DMS 273 (cell line): ENCODE data around the gene HIRA.
A peak's percentile ranks its signal among the peaks of the same experiment; 100 is the strongest.
"Not testable (repeated sequence)": the region's sequence is repeated elsewhere in the genome, so short reads cannot be mapped to it uniquely, and the experiment has no call there.

ENCODE experiments used
- DNase-seq: peaks from one replicate; lab custom pipeline; 2025; ENCODE audit not compliant: unreplicated experiment; lab: John Stamatoyannopoulos, UW

The HIRA gene

DNA sequence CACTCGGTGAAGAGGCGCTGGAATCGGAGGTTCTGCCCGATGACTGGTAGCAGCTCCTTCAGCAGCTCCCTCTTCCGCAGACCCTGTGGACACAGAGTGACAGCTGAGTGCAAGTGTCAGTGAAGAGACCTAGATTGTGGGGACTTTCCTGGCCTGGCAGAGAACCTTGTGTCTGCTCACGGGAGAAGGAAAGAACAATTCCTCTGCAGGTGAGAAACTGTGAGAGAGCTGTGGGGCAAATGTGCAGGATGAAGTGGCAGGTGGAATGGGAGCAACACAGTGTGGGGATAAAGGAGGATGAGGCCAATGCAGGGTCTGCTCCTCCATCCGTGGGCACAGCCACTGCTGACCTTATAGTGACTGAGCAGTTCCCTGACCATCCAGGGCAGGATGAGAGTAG, 100.1 kb downstream of the HIRA start:
- no peak for DNase-seq

DNA sequence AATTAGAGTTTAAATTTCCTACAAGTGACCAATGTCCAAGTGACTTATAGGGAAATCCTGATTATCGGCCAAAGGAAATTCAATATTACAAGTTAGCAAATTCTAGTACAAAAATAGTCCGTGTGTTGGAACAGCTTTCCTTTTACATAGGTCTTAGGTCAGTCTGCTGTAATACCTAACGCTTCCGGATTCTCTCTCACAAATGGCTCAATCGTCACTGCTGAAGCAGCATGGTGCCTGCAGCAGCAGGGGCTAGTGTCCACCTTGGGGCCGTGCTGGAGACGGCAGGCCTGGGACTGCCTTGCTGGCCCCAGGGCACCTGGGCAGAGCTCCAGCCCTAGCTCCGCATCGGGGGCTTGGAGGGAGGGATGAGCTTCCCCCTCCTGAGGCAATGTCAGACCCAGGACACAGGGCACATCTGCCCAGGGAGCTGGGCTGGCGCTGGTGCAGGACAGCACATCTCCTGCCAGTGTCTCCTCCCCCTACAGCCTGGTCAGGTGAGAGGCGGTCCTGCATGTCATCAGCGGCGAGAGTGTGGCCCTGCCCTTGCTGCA, 100.6 kb downstream of the HIRA start:
- no peak for DNase-seq

DNA sequence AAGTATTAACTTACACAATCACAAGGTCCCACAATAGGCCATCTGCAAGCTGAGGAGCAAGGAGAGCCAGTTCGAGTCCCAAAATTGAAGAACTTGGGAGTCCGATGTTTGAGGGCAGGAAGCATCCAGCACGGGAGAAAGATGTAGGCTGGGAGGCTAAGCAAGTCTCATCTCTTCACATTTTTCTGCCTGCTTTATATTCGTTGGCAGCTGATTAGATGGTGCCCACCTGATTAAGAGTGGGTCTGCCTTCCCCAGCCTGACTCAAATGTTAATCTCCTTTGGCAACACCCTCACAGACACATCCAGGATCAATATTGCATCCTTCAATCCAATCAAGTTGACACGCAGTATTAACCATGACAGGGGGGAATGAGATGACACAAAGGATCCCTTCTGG, 101.3 kb downstream of the HIRA start:
- not testable (repeated sequence) for DNase-seq

DNA sequence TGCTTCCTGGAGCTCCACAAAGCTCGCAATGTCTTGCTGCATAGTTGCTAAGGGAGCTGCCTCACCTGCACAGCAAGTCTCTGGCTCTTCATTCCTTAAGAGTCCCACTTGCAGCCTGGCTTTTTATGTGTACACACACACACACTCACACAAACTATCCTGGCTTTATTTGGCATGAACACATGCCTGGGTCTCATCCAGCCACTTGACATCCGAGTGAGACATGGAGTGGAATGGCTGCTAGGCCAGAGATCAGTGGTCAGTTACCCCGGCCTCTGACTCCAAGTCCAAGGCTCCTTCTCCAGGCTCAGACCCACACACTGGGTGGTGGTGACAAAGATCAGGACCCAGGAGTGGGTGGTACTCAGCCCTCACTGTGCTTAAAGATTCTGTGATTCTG, 102.1 kb downstream of the HIRA start:
- DNase-seq, result no peak

DNA sequence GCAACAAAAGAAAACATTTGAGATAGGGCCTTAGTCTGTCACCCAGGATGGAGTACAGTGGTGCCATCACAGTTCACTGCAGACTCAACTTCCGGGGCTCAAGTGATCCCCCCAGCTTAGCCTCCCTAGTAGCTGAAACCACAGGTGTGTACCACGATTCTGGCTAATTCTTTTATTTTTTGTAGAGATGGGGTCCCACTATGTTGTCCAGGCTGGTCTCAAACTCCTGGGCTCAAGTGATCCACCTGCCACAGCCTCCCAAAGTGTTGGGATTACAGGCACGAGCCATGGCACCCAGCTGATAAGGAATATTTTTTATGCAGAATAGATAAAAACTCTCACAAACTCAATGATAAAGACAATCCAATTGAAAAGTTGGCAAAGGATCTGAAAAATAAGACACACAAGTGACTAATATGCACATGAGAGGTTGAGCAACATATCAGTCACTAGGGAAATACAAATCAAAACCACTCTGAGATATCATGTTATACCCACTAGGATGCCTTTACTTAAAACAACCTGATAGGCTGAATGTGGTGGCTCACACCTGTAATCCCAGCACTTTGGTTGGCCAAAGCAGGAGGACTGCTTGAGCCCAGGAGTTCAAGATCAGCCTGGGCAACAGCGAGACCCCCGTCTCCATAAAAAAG, 106.1 kb downstream of the HIRA start:
- DNase-seq, result no peak

DNA sequence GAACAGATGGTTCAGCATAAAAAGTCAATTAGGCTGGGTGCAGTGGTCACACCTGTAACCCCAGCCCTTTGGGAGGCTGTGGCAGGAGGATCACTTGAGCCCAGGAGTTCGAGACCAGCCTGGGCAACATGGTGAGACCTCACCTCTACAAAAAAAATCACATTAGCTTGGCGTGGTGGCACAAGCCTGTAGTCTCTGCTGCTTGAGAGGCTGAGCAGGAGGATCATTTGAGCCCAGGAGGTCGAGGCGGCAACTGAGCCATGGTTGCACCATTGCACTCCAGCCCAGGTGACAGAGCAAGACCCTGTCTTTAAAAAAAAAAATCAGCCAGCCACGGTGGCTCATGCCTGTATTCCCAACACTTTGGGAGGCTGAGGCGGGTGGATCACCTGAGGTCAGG, 108.1 kb downstream of the HIRA start:
- DNase-seq, result not testable (repeated sequence)

DNA sequence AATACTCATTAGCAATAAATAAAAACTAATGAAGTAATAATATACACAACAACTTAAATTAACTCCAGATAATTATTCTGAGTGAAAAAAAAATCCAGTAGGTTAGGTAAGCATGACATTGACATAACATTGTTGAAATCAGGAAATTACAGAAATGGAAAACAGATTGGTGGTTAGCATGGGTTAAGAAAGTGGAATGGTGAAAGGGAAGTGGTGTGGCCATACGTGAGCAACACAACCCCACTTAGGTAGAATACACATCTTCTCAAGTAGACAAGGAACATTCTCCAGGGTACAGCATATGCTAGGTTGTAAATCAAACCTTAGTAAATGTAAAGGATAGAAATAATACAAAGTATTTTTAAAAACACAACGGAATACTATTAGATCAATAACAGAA, 109.8 kb downstream of the HIRA start:
- no peak for DNase-seq

DNA sequence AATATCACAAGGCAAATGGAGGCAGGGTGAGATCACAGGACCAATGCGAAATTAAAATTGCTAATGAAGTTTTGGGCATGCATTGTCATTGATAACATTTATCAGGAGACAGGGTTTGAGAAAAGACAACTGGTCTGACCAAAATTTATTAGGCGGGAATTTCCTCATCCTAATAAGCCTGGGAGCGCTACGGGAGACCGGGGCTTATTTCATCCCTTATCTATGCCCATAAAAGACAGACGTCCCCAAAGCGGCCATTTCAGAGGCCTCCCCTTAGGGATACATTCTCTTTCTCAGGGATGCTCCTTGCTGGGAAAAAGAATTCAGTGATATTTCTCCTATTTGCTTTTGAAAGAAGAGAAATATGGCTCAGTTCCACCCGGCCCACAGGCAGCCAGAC, 111.4 kb downstream of the HIRA start:
- DNase-seq, result not testable (repeated sequence)

DNA sequence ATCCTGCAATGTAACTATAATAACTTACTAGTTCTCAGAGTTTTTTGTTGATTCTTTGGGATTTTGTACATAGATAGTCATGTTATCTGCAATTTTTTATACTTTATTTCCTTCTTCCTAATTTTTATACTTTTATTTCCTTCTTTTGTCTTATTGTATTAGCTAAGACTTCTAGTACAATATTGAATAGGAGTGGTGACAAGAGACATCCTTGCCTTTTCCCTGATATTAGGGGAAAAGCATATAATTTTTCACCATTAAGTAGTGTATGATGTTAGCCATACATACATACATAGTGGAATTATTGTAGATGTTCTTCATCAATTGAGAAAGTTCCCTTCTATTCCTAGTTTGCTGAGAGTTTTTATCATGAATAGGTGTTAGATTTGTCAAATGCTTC, 112.3 kb downstream of the HIRA start:
- no peak for DNase-seq

DNA sequence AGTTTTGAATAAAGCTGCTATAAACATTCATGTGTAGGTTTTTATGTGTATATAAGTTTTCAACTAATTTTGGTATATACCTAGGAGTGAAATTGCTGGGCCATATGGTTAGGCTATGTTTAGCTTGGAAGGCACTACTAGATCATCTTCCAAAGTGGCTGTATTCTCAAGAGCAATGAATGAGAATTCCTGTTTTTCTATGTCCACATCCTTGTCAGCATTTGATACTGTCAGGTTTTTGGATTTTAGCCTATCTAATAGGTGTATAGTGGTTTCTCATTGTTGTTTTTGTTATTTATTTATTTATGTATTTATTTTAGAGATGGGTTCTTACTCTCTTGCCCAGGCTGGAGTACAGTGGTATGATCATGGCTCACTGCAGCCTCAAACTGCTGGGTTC, 113.7 kb downstream of the HIRA start:
- DNase-seq, result no peak

DNA sequence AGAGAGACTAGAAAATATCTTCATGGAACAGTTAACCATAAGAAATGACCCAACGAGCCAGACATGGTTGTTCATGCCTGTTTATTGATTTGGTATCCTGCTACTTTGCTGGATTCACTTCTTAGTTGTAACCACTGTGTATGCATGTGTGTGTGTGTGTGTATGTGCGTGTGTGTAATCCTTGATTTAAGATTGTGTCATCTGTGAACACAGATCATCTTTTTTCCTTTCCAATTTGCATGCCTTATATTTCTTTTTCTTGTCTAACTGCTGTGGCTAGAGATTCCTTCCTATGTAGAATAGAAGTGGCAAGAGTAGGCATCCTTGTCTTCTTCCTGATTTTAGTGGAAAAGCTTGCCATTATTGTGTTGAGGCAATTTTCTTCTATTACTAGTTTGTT, 123.7 kb downstream of the HIRA start:
- DNase-seq, result no peak

DNA sequence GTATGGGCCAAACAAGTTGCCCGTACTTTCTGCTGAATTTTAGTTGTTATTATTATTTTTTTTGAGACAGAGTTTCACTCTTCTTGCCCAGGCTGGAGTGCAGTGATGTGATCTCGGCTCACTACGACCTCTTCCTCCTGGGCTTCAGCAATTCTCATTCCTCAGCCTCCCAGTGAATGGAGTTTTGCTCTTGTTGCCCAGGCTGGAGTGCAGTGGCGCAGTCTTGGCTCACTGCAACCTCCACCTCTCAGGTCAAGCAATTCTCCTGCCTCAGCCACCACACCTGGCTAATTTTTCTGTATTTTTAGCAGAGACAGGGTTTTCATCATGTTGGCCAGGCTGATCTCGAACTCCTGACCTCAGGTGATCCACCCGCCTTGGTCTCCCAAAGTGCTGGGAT, 125.0 kb downstream of the HIRA start:
- not testable (repeated sequence) for DNase-seq

DNA sequence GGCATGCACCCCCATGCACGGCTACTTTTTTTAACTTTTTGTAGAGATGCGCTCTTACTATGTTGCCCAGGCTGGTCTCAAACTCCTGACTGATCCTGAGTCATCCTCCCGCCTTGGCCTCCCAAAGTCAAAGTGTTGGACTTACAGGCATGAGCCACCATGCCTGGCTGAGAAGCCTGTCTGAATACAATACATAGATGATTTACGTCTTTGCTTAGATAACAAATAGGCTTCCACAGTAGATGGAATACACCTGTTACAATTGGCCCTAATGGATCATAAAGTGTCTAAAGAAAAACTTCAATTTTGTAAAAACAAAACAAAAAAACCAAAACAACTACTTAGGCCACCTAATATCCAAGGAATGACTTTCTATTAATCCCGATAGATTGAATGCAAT, 127.0 kb downstream of the HIRA start:
- no peak for DNase-seq

DNA sequence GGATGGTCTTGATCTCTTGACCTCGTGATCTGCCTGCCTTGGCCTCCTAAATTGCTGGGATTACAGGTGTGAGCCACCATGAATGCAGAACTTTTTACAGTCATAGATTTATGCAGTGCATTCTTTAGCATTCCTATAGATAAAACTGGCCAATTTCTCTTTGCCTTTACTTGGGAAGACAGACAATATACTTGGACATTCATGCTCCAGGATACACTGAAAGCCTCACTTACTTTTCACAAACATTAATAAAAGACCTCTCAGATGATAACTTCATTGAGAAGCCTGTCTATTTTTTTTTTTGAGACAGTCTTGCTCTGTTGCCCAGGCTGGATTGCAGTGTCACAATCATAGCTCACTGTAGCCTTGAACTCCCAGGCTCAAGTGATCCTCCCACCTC, 127.7 kb downstream of the HIRA start:
- DNase-seq, result no peak

DNA sequence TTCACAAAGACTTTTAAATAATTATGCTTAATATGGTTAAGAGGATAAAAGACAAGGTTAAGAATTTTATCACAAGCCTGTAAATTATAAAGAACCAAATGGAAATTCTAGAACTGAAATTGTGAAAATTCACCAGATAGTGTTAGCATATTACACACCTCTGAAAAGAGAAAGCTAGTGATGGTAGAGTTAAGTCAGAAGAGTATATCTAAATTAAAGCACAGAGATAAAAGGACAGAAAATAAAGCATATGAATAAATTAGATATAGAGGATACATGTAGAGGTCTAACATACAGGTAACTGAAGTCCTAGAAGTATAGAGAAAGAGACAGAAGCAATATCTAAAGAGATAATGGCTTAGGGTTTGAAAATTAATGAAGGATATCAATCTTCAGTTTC, 135.8 kb downstream of the HIRA start:
- DNase-seq, result no peak

DNA sequence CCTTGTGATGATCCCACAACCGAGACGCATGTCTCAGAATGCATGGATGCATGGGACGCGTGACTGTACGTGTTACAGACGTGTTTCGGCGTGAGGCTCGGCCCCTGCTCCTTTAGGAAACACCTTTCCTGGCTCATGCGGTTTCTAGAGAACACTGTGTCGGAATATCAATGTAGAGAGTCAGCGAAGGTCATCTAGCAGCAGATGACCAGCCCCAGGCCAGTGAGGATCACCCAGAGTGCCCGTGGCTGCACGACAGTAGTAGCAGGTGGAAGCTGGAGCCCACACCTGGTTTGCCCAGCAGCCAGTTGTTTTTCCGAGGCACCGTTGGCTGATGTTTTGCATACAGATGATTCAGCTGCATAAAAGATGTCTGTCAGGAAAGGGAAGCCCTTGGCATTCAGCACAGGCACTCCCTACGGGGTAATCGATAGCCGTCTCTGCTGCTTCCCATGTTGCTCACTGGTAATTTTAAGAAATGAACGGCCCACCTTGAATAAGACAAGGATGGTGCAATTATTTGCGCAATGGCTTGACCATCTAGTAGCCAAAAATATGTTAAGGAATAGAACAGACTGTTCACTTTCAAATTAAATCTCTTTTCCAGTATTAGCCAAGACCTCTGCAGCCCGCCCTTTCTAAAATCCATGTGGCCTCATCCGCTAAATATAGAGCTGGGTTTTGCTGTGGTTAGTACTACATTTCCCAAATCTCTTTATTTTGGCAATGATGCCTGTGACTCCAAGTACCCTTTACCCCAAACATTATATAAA, 138.9 kb downstream of the HIRA start:
- no peak for DNase-seq

DNA sequence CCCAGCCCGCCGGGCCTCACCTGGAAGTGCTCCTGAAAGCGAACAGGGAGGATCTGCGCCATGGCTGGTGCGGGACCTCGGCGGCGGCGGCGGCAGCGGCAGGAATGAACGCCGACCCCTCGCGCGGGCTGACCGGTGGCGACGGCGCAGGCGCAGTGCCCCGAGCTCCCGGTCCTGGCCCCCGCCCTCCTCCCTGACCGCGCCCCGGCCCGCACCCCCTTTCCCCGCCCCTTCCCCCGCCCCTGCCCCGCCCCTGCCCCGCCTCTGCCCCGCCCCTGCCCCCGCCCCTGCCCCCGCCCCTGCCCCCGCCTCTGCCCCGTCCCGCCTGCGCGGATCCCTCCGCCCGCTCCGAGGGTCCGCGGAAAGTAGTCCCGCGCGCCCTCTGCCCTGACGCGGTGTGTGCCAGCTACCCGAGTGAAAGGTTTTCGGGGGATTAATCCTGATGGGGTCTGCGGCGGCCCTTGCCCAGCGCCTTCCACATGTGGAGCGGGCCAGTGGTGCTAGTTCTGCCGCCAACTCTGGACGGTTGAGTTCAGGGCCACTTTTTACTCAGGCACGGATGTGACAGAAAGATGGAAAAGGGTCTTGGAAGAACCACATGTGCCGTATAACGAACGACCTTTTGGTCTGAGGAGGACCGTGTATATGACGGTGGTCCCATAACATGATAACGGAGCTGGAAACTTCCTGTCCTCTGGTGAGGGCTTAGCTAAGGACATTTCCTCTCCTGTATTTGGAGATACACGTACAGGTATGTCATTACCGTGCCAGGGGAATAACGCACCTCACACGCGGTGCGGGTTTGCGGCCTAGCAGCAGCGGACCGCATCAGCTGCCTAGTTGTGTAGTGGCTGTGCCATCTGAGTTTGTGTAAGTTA, 139.7 kb downstream of the HIRA start, which contains the start of gene CLTCL1:
TSS of gene CLTCL1 (minus strand) at position 140 of the 878 bp plus-strand sequence. CDS start at position 62, 78 bp downstream.
- peak; percentile 89 for DNase-seq

DNA sequence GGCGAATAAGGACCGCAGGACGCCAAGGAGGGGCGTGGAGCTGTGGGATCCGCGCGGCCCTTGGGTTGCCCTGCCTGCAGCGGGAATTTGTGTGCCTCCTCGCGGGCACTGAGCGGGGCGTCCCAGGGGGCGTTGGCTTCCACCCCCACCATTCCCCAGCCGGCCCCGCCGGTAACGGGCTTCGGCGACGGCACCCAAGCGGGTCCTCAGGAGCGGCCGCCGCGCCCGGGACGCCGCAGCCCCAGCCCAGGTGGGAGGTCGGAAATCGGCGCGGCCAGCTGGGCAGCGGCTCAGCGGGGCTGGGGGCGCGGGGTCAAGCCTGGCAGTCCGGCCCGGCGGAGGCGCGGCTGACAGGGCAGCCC, 140.3 kb downstream of the HIRA start:
- DNase-seq, result peak; percentile 66

DNA sequence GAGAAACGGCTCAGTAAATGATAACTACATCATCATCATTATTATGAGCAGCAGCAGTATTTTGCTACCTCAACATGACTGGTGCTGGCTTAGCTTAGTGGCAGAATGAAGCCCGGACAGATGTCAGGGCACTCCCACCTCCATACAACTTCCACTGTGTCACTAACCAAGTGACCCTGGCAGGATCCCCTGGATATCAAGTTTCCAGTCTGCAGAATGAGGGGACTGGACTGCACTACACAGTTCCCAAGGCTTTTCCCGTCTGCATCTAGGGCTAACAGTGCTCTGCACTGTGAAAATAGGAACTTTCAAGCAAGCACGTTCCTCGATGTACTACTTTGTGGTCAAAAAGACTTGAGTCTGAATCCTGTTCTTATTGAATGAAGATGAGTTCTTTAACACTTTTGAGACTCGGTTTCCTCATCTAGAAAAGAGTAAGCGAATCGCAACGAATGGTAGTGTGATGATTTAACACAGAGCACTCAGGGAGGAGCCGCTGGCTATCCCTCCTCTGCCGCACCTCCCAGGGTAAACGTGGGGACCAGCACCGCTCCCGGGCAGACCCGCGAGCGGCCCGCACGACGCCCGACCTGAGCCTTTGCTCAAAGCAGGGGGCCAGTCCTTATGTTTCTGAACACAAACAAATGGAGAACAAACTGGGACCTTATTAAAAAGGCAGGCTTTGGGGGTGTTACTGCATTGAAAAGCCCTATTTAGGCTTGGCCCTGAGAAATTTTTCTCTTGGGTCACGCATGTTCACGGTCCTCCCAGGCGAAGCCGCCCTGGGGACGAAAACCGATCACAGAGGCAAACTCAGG, 140.9 kb downstream of the HIRA start:
- peak; percentile 42 for DNase-seq

DNA sequence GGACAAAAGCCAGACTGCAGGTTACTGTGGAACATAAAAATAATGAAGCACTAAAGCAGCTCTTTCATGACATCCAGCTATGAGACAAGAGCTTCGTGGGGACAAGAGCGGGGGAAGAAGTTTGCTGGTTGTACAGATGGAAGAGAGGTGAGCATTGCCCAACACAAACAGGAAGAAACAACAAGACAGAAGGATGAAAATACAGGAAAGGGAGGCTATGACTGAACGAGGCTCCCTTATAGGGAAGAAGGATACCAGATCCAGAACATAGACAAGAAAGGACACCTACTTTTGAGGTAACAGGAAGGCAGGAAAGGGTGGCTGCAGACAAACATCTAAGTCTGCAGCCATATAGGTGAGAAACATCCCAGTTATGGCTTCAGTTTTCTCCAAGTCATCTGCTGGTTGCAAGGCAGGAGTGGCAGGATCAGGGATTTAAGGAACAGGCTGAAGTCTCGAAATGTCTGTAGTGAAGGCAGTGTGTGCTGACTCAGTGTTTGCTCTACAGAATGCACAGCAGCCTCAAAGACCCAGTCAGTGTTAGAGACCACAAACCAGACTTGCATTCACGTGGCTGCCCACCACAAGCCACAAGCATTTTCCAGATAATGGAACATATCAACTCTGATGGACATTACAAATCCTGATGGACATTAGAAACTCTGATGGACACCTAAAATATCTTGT, 141.9 kb downstream of the HIRA start:
- no peak for DNase-seq
